ENCODE measurements around the gene HES6.

HES6 gene

GRCh38 chr2:238286987-238287736, 47.3 kb upstream of the HES6 start:
- Mint-ChIP-seq H3K9me3 (no peaks in the 10 kb centered on the region), H3K4me3 (peak overlapping the region; percentile 84 to 85 (median 85))

GRCh38 chr2:238286551-238286950, 46.7 kb upstream of the HES6 start:
- H3K27me3 Mint-ChIP-seq (ENCODE audit: low read depth), result no peaks in the 10 kb centered on the region
- no peak for TF ChIP-seq CTCF (IDR thresholded peaks at IDR 0.05; ENCODE audit: unreplicated experiment in 3 of 3)
- peak overlapping the region; percentile 84 to 85 (median 85) for H3K4me3 Mint-ChIP-seq
- no peaks in the 10 kb centered on the region for H3K9me3 Mint-ChIP-seq
- peaks cover 4% of the 10 kb centered on the region for H3K36me3 Mint-ChIP-seq (ENCODE audit: low read depth)
- H3K27ac Mint-ChIP-seq, result peak overlapping the region; percentile 67 to 85 (median 82)
- H3K4me1 Mint-ChIP-seq, result peaks cover 53% of the 10 kb centered on the region

More at GRCh38 chr2:238286987-238287736, 47.3 kb upstream of the HES6 start:
- Mint-ChIP-seq H3K36me3 (ENCODE audit: low read depth) (peaks cover 4% of the 10 kb centered on the region), H3K27me3 (ENCODE audit: low read depth) (no peaks in the 10 kb centered on the region), H3K27ac (peak overlapping the region; percentile 67 to 85 (median 68)), H3K4me1 (peaks cover 53% of the 10 kb centered on the region)
- no peak for TF ChIP-seq CTCF (IDR thresholded peaks at IDR 0.05; ENCODE audit: unreplicated experiment in 3 of 3)

DNA sequence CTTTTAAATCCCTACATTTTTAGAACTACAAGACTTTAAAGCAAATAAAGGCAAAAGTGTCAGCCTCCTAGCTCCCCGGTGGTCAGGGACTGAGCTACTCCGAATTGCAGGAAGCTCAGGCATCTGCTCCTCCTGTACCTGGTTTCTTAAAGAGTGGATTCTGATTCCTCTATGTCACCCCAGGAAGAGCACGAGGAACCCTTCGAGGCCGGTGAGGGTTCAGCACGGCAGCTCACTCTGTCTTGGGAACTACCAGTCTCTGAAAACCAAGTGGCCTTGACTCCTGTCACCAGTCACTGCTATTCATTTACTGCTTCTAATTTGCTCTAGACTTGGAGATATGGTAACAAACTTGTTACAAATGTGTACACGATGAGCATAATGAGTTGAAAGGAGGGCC, 46.3 kb upstream of the HES6 start:
- no peak for TF ChIP-seq CTCF (IDR thresholded peaks at IDR 0.05; ENCODE audit: unreplicated experiment in 3 of 3)
- Mint-ChIP-seq H3K4me1 (peaks cover 53% of the 10 kb centered on the region), H3K27me3 (ENCODE audit: low read depth) (no peaks in the 10 kb centered on the region), H3K4me3 (peak overlapping the region; percentile 84 to 85 (median 85)), H3K27ac (peak overlapping the region; percentile 67 to 85 (median 82)), H3K9me3 (no peaks in the 10 kb centered on the region), H3K36me3 (ENCODE audit: low read depth) (peaks cover 4% of the 10 kb centered on the region)

DNA sequence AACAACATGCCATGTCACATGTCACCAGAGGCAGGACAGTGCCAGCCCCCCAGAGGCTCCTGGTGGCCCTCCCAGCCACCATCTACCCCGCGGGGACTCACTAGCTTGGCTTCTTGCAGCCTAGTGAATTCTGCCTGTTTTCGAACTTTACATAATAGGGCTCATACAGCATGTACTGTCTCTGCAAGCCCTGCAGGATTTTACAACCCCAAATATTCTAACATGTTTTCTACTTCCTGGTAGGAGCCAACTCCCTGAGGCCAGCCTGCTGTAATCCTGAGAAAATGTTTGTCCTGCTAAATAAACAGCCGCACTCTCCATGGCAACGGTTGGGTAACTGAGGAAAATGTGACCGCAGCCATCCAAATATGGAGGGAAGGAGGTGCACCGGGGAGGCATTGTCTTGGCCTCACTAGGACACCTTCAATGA, 45.8 kb upstream of the HES6 start:
- H3K27me3 Mint-ChIP-seq (ENCODE audit: low read depth), result no peaks in the 10 kb centered on the region

DNA sequence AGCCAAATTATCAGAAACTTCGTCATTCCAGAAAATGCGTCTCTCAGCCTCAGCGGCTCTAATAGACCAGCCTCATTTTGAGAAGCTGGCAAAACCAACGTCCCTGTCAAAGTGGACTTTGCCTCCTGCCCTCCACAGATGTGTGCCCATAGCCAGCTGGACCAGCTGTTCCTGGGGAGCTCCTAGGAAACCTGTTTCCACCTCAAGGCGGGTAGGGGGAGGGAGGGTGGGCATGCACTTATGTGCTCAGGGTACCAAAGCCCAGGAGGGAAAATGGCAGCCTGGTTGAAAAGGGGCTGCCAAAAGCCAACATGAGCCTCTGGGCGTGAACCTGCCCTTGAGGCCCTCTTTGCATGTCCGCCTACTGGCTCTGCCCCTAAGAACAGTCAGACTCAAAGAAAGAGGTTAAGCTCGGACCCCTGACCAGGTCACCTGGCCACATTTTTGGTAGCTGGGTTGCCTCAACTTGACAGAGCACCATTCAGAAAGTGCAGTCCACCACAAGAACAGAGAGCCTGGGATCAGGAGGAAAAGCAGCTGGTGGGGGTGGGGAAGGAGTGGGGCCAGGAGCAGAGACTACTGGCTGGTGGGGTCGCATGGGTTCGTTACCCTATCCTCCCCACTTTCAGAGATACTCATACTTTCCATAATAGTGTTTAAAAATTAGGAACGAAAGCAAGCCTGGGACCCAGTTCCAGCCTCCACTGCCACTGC, 45.1 kb upstream of the HES6 start:
- Mint-ChIP-seq H3K36me3 (ENCODE audit: low read depth) (peaks cover 4% of the 10 kb centered on the region), H3K27ac (peak overlapping the region in 2 of 3 experiments; percentile 55 to 67), H3K27me3 (ENCODE audit: low read depth) (no peaks in the 10 kb centered on the region), H3K4me3 (no peak overlapping the region), H3K4me1 (peaks cover 53% of the 10 kb centered on the region), H3K9me3 (no peaks in the 10 kb centered on the region)
- no peak for TF ChIP-seq CTCF (IDR thresholded peaks at IDR 0.05; ENCODE audit: unreplicated experiment in 3 of 3)

More for the DNA sequence above, 45.8 kb upstream of the HES6 start:
- TF ChIP-seq CTCF (IDR thresholded peaks at IDR 0.05; ENCODE audit: unreplicated experiment in 3 of 3), result no peak
- Mint-ChIP-seq H3K36me3 (ENCODE audit: low read depth) (peaks cover 4% of the 10 kb centered on the region), H3K4me1 (peaks cover 53% of the 10 kb centered on the region), H3K27ac (peak overlapping the region; percentile 67 to 85 (median 82)), H3K4me3 (peak overlapping the region; percentile 84 to 85 (median 85)), H3K9me3 (no peaks in the 10 kb centered on the region)

Data from nephron (organoid).